ENCODE data around the gene ANKAR. TPM values are rescaled to one million over a fixed set of nuclear protein-coding genes. Genes with fewer than 3 reads are reported as not detected.

Gene ANKAR
- total RNA-seq, 1 experiment from 2014 or later: 4.4 TPM

DNA sequence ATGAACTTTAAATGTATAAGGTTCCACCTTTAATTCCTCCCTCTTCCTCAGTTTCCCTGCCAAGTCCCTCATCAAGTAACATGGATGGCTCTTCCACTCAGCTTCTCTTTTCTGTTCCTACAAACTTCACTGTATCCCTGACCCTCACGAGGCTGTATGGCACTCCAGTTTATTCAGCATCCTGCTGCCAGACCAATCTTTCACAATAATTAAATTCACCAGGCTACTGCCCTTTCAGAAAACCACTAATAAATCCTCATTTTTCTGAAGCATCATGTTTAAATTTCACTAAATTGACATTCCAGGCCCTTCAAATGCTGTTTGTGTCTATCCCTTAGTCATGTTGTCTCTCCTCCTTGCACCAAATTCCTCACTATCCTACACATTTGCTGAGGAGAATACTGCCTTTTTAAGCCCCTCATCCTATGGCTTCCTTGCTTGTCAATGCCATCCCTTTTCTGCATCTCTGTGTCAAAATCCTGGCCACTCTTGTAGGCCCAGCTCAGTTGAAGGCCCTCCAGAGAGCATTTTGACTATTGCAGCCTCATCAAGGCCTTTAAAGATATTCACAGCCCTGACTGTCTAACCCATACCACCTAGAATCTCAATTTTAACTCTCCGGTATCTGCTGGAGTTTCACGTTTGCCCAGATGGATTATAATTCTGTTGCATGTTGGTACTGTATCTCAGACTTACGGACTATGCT is 36.0 kb upstream of the ANKAR start:
- H3K27ac ChIP-seq (ENCODE audit: low read length): no peak overlapping the region
- no peak overlapping the region for H3K4me3 ChIP-seq (ENCODE audit: low read depth in 2 of 2, low read length in 2 of 2)
- in situ Hi-C loops (cut with HindIII; ENCODE audit: low pct_unique_long_range_greater_than_20kb, low sequenced_read_pairs) (no loop called here), intact Hi-C loops (cut with micrococcal nuclease; ENCODE audit: unreplicated experiment) (no loop called here)
- no peaks in the 10 kb centered on the region for H3K27me3 ChIP-seq (ENCODE audit: control insufficient read depth, insufficient read depth, low read length)
- no peak for TF ChIP-seq SIN3A (IDR thresholded peaks at IDR 0.05; ENCODE audit: borderline replicate concordance, insufficient read depth, low read depth, low read length)
- no peak for TF ChIP-seq TCF7L2 (IDR thresholded peaks at IDR 0.05; ENCODE audit: low read depth, low read length)
- TF ChIP-seq, protein P1, sequence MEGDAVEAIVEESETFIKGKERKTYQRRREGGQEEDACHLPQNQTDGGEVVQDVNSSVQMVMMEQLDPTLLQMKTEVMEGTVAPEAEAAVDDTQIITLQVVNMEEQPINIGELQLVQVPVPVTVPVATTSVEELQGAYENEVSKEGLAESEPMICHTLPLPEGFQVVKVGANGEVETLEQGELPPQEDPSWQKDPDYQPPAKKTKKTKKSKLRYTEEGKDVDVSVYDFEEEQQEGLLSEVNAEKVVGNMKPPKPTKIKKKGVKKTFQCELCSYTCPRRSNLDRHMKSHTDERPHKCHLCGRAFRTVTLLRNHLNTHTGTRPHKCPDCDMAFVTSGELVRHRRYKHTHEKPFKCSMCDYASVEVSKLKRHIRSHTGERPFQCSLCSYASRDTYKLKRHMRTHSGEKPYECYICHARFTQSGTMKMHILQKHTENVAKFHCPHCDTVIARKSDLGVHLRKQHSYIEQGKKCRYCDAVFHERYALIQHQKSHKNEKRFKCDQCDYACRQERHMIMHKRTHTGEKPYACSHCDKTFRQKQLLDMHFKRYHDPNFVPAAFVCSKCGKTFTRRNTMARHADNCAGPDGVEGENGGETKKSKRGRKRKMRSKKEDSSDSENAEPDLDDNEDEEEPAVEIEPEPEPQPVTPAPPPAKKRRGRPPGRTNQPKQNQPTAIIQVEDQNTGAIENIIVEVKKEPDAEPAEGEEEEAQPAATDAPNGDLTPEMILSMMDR (IDR thresholded peaks at IDR 0.05): no peak
- TF ChIP-seq, protein P2, sequence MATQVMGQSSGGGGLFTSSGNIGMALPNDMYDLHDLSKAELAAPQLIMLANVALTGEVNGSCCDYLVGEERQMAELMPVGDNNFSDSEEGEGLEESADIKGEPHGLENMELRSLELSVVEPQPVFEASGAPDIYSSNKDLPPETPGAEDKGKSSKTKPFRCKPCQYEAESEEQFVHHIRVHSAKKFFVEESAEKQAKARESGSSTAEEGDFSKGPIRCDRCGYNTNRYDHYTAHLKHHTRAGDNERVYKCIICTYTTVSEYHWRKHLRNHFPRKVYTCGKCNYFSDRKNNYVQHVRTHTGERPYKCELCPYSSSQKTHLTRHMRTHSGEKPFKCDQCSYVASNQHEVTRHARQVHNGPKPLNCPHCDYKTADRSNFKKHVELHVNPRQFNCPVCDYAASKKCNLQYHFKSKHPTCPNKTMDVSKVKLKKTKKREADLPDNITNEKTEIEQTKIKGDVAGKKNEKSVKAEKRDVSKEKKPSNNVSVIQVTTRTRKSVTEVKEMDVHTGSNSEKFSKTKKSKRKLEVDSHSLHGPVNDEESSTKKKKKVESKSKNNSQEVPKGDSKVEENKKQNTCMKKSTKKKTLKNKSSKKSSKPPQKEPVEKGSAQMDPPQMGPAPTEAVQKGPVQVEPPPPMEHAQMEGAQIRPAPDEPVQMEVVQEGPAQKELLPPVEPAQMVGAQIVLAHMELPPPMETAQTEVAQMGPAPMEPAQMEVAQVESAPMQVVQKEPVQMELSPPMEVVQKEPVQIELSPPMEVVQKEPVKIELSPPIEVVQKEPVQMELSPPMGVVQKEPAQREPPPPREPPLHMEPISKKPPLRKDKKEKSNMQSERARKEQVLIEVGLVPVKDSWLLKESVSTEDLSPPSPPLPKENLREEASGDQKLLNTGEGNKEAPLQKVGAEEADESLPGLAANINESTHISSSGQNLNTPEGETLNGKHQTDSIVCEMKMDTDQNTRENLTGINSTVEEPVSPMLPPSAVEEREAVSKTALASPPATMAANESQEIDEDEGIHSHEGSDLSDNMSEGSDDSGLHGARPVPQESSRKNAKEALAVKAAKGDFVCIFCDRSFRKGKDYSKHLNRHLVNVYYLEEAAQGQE (IDR thresholded peaks at IDR 0.05; ENCODE audit: insufficient read depth in 1 of 2, low read depth in 2 of 2, low read length in 1 of 2): no peak
- no peak for TF ChIP-seq POLR2AphosphoS5 (IDR thresholded peaks at IDR 0.05; ENCODE audit: low read depth, low read length)
- no peaks in the 10 kb centered on the region for H3K9me3 ChIP-seq (ENCODE audit: control insufficient read depth, insufficient read depth, low read depth, low read length)
- POLR2A ChIA-PET: no interaction called here
- ATAC-seq (no peak), DNase-seq (ENCODE audit: low read depth, low spot score) (no peak)
- H3K4me1 ChIP-seq (ENCODE audit: control insufficient read depth, insufficient read depth, low read length): no peaks in the 10 kb centered on the region
- no peaks in the 10 kb centered on the region for H3K36me3 ChIP-seq (ENCODE audit: control insufficient read depth, insufficient read depth, low read length)
- no TSS peak for BruUV-seq (replicated peaks)
- CTCF ChIA-PET: no interaction called here

DNA sequence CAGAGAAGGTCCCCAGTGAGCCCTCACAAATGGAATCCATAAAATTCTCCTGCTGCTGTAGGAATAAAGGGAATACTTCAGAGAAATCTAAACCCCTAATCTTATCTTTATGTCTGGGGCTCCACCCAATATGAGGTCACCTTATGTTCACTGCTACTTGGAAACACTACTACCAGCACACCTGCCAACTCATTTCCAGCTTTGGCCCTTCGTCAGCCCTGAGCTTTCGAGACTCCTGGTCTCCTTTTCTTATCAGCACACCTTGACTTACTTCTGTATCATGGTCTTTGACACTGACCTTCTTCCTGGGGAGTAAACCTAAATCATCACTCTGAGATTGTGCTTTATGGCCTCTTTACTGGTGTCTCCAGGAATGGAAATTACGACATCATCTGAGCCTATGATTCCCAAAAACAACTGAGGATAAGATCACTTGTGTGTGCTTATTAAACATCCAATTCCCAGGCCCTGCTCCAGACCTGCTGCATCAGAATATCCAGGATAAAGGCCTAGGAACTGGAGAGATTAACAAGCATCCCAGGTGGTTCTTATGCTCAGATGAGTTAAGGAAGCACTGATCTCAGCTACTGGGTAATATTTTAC is 35.4 kb upstream of the ANKAR start:
- in situ Hi-C loops (cut with HindIII; ENCODE audit: low pct_unique_long_range_greater_than_20kb, low sequenced_read_pairs): no loop called here
- ATAC-seq (no peak), DNase-seq (ENCODE audit: low read depth, low spot score) (no peak)
- Histone ChIP-seq H3K9me3 (ENCODE audit: control insufficient read depth, insufficient read depth, low read depth, low read length) (no peaks in the 10 kb centered on the region), H3K27me3 (ENCODE audit: control insufficient read depth, insufficient read depth, low read length) (no peaks in the 10 kb centered on the region), H3K4me3 (ENCODE audit: low read depth in 2 of 2, low read length in 2 of 2) (no peak overlapping the region), H3K4me1 (ENCODE audit: control insufficient read depth, insufficient read depth, low read length) (no peaks in the 10 kb centered on the region), H3K27ac (ENCODE audit: low read length) (no peak overlapping the region), H3K36me3 (ENCODE audit: control insufficient read depth, insufficient read depth, low read length) (no peaks in the 10 kb centered on the region)
- ChIA-PET CTCF (no interaction called here), POLR2A (no interaction called here)
- BruUV-seq (replicated peaks): no TSS peak
- TF ChIP-seq, protein P1 (IDR thresholded peaks at IDR 0.05): no peak
- TF ChIP-seq POLR2AphosphoS5 (IDR thresholded peaks at IDR 0.05; ENCODE audit: low read depth, low read length) (no peak), TCF7L2 (IDR thresholded peaks at IDR 0.05; ENCODE audit: low read depth, low read length) (no peak), SIN3A (IDR thresholded peaks at IDR 0.05; ENCODE audit: borderline replicate concordance, insufficient read depth, low read depth, low read length) (no peak)
- TF ChIP-seq, protein P2 (IDR thresholded peaks at IDR 0.05; ENCODE audit: insufficient read depth in 1 of 2, low read depth in 2 of 2, low read length in 1 of 2): no peak
- intact Hi-C loops (cut with micrococcal nuclease; ENCODE audit: unreplicated experiment): no loop called here

Measured in Panc1 (cell line).